22Rv1 (cell line): ENCODE results near the gene MB21D2.
"Not testable (repeated sequence)": the region's sequence is repeated elsewhere in the genome, so short reads cannot be mapped to it uniquely, and the experiment has no call there.

Experiments used
- ZFX ChIP-seq: fragments of 450-650 bp; IDR thresholded peaks from 2 replicates; pipeline ENCODE4 v1.6.1; 2017; ENCODE audit warnings: antibody characterized with exemption, borderline replicate concordance
- TF ChIP-seq, protein P1 (sequence below): fragments of 450-650 bp; IDR thresholded peaks from 2 replicates; pipeline ENCODE4 v1.5.1; 2017; ENCODE audit warnings: mild to moderate bottlenecking

DNA sequence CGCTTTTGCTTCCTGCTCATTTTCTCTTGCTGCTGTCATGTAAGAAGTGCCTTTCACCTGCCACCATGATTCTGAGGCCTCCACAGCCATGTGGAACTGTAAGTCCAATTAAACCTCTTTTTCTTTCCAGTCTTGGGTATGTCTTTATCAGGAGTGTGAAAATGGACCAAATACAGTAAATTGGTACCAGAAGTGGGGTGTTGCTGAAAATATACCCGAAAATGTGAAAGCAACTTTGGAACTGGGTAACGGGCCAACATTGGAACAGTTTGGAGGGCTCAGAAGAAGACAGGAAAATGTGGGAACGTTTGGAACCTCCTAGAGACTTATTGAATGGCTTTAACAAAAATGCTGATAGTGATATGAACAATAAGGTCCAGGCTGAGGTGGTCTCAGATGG is 143.3 kb downstream of the MB21D2 start:
- TF ChIP-seq, protein P1, sequence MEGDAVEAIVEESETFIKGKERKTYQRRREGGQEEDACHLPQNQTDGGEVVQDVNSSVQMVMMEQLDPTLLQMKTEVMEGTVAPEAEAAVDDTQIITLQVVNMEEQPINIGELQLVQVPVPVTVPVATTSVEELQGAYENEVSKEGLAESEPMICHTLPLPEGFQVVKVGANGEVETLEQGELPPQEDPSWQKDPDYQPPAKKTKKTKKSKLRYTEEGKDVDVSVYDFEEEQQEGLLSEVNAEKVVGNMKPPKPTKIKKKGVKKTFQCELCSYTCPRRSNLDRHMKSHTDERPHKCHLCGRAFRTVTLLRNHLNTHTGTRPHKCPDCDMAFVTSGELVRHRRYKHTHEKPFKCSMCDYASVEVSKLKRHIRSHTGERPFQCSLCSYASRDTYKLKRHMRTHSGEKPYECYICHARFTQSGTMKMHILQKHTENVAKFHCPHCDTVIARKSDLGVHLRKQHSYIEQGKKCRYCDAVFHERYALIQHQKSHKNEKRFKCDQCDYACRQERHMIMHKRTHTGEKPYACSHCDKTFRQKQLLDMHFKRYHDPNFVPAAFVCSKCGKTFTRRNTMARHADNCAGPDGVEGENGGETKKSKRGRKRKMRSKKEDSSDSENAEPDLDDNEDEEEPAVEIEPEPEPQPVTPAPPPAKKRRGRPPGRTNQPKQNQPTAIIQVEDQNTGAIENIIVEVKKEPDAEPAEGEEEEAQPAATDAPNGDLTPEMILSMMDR: not testable (repeated sequence)
- TF ChIP-seq ZFX: not testable (repeated sequence)
